MM.1S (cell line): ENCODE data around the gene UBC.

Source experiments
- DNase-seq: peaks from one replicate; pipeline ENCODE4 v3.0.0-alpha.2; 2015
- H2AFZ ChIP-seq: fragments of 300-600 bp; sonication (generic); 2 replicates; pipeline ENCODE4 v1.6.0; 2016; ENCODE audit warnings: antibody characterized with exemption, low read length
- H3F3A ChIP-seq: fragments of 300-600 bp; sonication (generic); 2 replicates; pipeline ENCODE4 v1.6.1; 2016; ENCODE audit warnings: mild to moderate bottlenecking, antibody characterized with exemption, low read length, moderate library complexity, mixed read lengths; ENCODE audit not compliant: insufficient read depth
- H3K27ac ChIP-seq: fragments of 300-600 bp; sonication (generic); 2 replicates; pipeline ENCODE4 v1.5.1; 2016; ENCODE audit warnings: mild to moderate bottlenecking, low read length
- H3K27me3 ChIP-seq: fragments of 300-600 bp; sonication (generic); replicated peaks from 2 replicates; pipeline ENCODE4 v1.6.0; 2016; ENCODE audit warnings: low read length; ENCODE audit not compliant: insufficient read depth
- H3K36me3 ChIP-seq: fragments of 300-600 bp; sonication (generic); replicated peaks from 2 replicates; pipeline ENCODE4 v1.6.1; 2016; ENCODE audit warnings: mild to moderate bottlenecking, low read length, mixed read lengths; ENCODE audit not compliant: insufficient read depth
- H3K4me1 ChIP-seq: fragments of 300-600 bp; sonication (generic); 2 replicates; pipeline ENCODE4 v1.6.1; 2016; ENCODE audit warnings: low read length, mixed read lengths
- H3K4me2 ChIP-seq: fragments of 300-600 bp; sonication (generic); 2 replicates; pipeline ENCODE4 v1.6.0; 2016; ENCODE audit warnings: low read depth, low read length
- H3K4me3 ChIP-seq: fragments of 300-600 bp; sonication (generic); 2 replicates; pipeline ENCODE4 v1.5.1; 2016; ENCODE audit warnings: low read length, mixed read lengths
- H3K79me2 ChIP-seq: fragments of 300-600 bp; sonication (generic); 2 replicates; pipeline ENCODE4 v1.6.1; 2016; ENCODE audit warnings: mixed run types, low read length, mixed read lengths
- H3K9ac ChIP-seq: fragments of 300-600 bp; sonication (generic); 2 replicates; pipeline ENCODE4 v1.6.1; 2016; ENCODE audit warnings: low read length, mixed read lengths
- H3K9me2 ChIP-seq: fragments of 300-600 bp; sonication (generic); replicated peaks from 2 replicates; pipeline ENCODE4 v1.6.1; 2016; ENCODE audit warnings: mild to moderate bottlenecking, low read length, mixed read lengths; ENCODE audit not compliant: insufficient read depth
- H3K9me3 ChIP-seq: fragments of 300-600 bp; sonication (generic); replicated peaks from 2 replicates; pipeline ENCODE4 v1.6.1; 2016; ENCODE audit warnings: mild to moderate bottlenecking, low read length, mixed read lengths; ENCODE audit not compliant: insufficient read depth
- H4K20me1 ChIP-seq: fragments of 300-600 bp; sonication (generic); 2 replicates; pipeline ENCODE4 v1.6.1; 2016; ENCODE audit warnings: mild to moderate bottlenecking, low read length, moderate library complexity, mixed read lengths; ENCODE audit not compliant: insufficient read depth
- CTCF ChIP-seq: fragments of 300-600 bp; sonication (generic); IDR thresholded peaks from 2 replicates; pipeline ENCODE4 v1.5.1; 2016; ENCODE audit warnings: antibody characterized with exemption, low read length, mixed read lengths
- EZH2 ChIP-seq: fragments of 300-600 bp; sonication (generic); optimal IDR thresholded peaks from 2 replicates; pipeline ENCODE3; 2017; ENCODE audit warnings: low read depth, mild to moderate bottlenecking, antibody characterized with exemption, low read length, mixed read lengths
- EZH2phosphoT487 ChIP-seq: fragments of 300-600 bp; sonication (generic); IDR thresholded peaks from 2 replicates; pipeline ENCODE4 v1.6.1; 2018; ENCODE audit warnings: antibody characterized with exemption, low read length

UBC gene

GRCh38 chr12:124923905-124924734 lies 9.7 kb upstream of the UBC start:
- Histone ChIP-seq H3K4me3 (no peak overlapping the region), H3K9me2 (no peaks in the 10 kb centered on the region), H3K79me2 (no peaks in the 10 kb centered on the region), H4K20me1 (no peaks in the 10 kb centered on the region), H3K9ac (no peak overlapping the region), H3K9me3 (no peaks in the 10 kb centered on the region), H3K27ac (no peak overlapping the region), H3K27me3 (no peaks in the 10 kb centered on the region), H3K4me2 (no peak overlapping the region), H3K36me3 (no peaks in the 10 kb centered on the region), H3K4me1 (peaks cover 9% of the 10 kb centered on the region), H2AFZ (no peak overlapping the region), H3F3A (peaks cover 31% of the 10 kb centered on the region)
- DNase-seq: no peak
- TF ChIP-seq EZH2phosphoT487 (no peak), CTCF (no peak), EZH2 (no peak)

GRCh38 chr12:124921200-124922031 lies 7.0 kb upstream of the UBC start:
- Histone ChIP-seq H3K27ac (peak overlapping the region; percentile 100), H3K4me1 (peaks cover 20% of the 10 kb centered on the region)
- DNase-seq: peak; percentile 72

GRCh38 chr12:124920353-124920935 lies 6.0 kb upstream of the UBC start:
- Histone ChIP-seq H3K4me2 (peak overlapping the region; percentile 94), H3K27ac (peak overlapping the region; percentile 100)

More at GRCh38 chr12:124921200-124922031, 7.0 kb upstream of the UBC start:
- H3K27me3 ChIP-seq: no peaks in the 10 kb centered on the region
- no peaks in the 10 kb centered on the region for H4K20me1 ChIP-seq
- no peaks in the 10 kb centered on the region for H3K9me2 ChIP-seq
- TF ChIP-seq EZH2 (no peak), CTCF (no peak), EZH2phosphoT487 (no peak)
- peak overlapping the region; percentile 94 for H3K4me2 ChIP-seq
- peaks cover 56% of the 10 kb centered on the region for H3F3A ChIP-seq
- peak overlapping the region; percentile 66 for H3K4me3 ChIP-seq
- peak overlapping the region; percentile 98 for H3K9ac ChIP-seq
- H3K9me3 ChIP-seq: no peaks in the 10 kb centered on the region
- H3K79me2 ChIP-seq: no peaks in the 10 kb centered on the region
- peak overlapping the region; percentile 35; the same call in 1 of the 2 replicates for H2AFZ ChIP-seq
- no peaks in the 10 kb centered on the region for H3K36me3 ChIP-seq

More at GRCh38 chr12:124920353-124920935, 6.0 kb upstream of the UBC start:
- Histone ChIP-seq H4K20me1 (no peaks in the 10 kb centered on the region), H3K9me3 (no peaks in the 10 kb centered on the region), H3F3A (peaks cover 66% of the 10 kb centered on the region), H3K27me3 (no peaks in the 10 kb centered on the region), H3K79me2 (peaks cover 6% of the 10 kb centered on the region), H3K4me3 (peak overlapping the region; percentile 66), H3K4me1 (peaks cover 24% of the 10 kb centered on the region), H2AFZ (no peak overlapping the region), H3K9me2 (no peaks in the 10 kb centered on the region), H3K9ac (peak overlapping the region; percentile 98), H3K36me3 (no peaks in the 10 kb centered on the region)
- DNase-seq: no peak
- no peak for TF ChIP-seq EZH2phosphoT487
- no peak for TF ChIP-seq EZH2
- no peak for TF ChIP-seq CTCF
